ENCODE measurements around the gene SERBP1. TPM values are rescaled to one million over a fixed set of nuclear protein-coding genes. Genes with fewer than 3 reads are reported as not detected.
"Not testable (repeated sequence)": the region's sequence is repeated elsewhere in the genome, so short reads cannot be mapped to it uniquely, and the experiment has no call there.

Gene SERBP1
- total and polyA plus RNA-seq, 2 of the 8 experiments (the other 6 are each of a cell fraction or from before 2014, with no cell fraction given) = 229 to 536 TPM

DNA sequence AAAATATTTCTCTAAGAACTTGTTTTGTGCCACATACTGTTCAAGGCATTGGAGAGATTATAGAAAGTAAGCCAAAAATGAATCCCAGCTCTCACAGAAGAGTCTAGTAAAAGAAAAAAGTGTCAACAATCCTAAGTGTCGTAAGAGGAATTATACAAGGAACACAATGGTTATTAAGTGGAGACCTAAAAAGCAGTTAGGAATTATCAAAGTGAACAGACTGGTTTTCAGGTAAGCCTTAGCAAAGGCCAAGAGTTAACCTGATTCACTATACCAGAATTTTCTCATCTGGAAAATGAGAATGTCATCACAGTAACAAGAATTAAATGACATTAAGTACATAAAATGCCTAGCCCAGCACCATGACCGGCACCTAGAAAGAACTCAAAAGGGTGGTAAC lies 15.6 kb downstream of the SERBP1 start (continued):
- TF ChIP-seq FOSL1 (IDR thresholded peaks at IDR 0.05; ENCODE audit: insufficient read depth, low read depth, low read length) (no peak), TCF12 (IDR thresholded peaks at IDR 0.05; ENCODE audit: low read depth, low read length) (no peak), BACH1 (IDR thresholded peaks at IDR 0.05; ENCODE audit: low read length) (no peak), CHD1 (IDR thresholded peaks at IDR 0.05; ENCODE audit: low read depth, low read length) (no peak)
- TF ChIP-seq, protein P1, sequence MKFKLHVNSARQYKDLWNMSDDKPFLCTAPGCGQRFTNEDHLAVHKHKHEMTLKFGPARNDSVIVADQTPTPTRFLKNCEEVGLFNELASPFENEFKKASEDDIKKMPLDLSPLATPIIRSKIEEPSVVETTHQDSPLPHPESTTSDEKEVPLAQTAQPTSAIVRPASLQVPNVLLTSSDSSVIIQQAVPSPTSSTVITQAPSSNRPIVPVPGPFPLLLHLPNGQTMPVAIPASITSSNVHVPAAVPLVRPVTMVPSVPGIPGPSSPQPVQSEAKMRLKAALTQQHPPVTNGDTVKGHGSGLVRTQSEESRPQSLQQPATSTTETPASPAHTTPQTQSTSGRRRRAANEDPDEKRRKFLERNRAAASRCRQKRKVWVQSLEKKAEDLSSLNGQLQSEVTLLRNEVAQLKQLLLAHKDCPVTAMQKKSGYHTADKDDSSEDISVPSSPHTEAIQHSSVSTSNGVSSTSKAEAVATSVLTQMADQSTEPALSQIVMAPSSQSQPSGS (IDR thresholded peaks at IDR 0.05; ENCODE audit: low read length) = no peak

DNA sequence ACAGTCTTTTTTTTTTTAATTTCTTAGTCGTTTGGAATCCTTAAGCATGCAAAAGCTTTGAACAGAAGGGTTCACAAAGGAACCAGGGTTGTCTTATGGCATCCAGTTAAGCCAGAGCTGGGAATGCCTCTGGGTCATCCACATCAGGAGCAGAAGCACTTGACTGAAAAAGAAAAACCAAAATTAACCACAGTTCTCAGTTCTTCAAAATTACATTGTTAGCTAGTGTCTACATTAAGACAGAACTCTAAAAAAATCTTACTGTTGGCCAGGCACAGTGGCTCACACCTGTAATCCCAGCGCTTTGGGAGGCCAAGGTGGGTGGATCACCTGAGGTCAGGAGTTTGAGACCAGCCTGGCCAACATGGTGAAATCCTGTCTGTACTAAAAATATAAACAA lies 17.1 kb downstream of the SERBP1 start:
- H3K79me1 ChIP-seq (ENCODE audit: low read depth, low read length); DNase-seq (ENCODE audit: low read depth in 1 of 2, low spot score in 2 of 2); H4K5ac ChIP-seq (ENCODE audit: insufficient read length, low read depth, low read length); H2BK120ac ChIP-seq (replicated peaks; ENCODE audit: low read depth, low read length); H2BK20ac ChIP-seq (ENCODE audit: low read length); H4K20me1 ChIP-seq (replicated peaks in 1 of 2; ENCODE audit: control insufficient read depth in 1 of 2, insufficient read depth in 2 of 2, low read length in 2 of 2); FAIRE-seq; H3K27me3 ChIP-seq (replicated peaks in 1 of 4; ENCODE audit: control insufficient read depth in 3 of 4, extremely low read depth in 1 of 4, insufficient read depth in 3 of 4, low read length in 3 of 4); H2AFZ ChIP-seq (ENCODE audit: low read length); H3K23ac ChIP-seq (ENCODE audit: insufficient read length); H2BK15ac ChIP-seq (ENCODE audit: low read length); H3K4me3 ChIP-seq (ENCODE audit: extremely low read depth in 1 of 4, insufficient read depth in 2 of 4, low read depth in 3 of 4, low read length in 4 of 4); H3K9me3 ChIP-seq (ENCODE audit: insufficient read depth in 2 of 2, low read depth in 1 of 2, low read length in 1 of 2); H4K91ac ChIP-seq (replicated peaks; ENCODE audit: insufficient read length, low read length); H2BK12ac ChIP-seq (ENCODE audit: low read depth, low read length); H3K56ac ChIP-seq (replicated peaks; ENCODE audit: insufficient read length, low read depth, low read length); H2BK5ac ChIP-seq (ENCODE audit: low read depth, low read length); H3K4ac ChIP-seq (replicated peaks; ENCODE audit: insufficient read length, low read depth, low read length); H3K27ac ChIP-seq (ENCODE audit: low read depth, low read length); H3K18ac ChIP-seq (ENCODE audit: extremely low read depth, low read length); H3K4me2 ChIP-seq (ENCODE audit: insufficient read depth in 1 of 2, low read depth in 2 of 2, low read length in 2 of 2); H3K9ac ChIP-seq (replicated peaks in 1 of 4; ENCODE audit: extremely low read depth in 1 of 4, low read depth in 3 of 4, low read length in 3 of 4); H3K23me2 ChIP-seq (ENCODE audit: low read depth, low read length); H2AK5ac ChIP-seq (ENCODE audit: low read depth, low read length); H3K14ac ChIP-seq (ENCODE audit: insufficient read length); H4K8ac ChIP-seq (ENCODE audit: extremely low read depth, insufficient read depth, low read length); H3K4me1 ChIP-seq (replicated peaks in 1 of 4; ENCODE audit: control insufficient read depth in 3 of 4, insufficient read depth in 4 of 4, low read length in 3 of 4): not testable (repeated sequence)
- ChIA-PET CTCF (ENCODE audit: partially characterized antibody) (interaction anchor here (0.9 to 1.9 kb wide), 2 partner anchors 65 to 203 kb away, joined by 3 to 10 read pairs; no protein-coding TSS in a partner anchor), POLR2A (ENCODE audit: partially characterized antibody) (interaction anchor here (0.8 to 1.9 kb wide), 5 partner anchors 10 to 48 kb away, joined by 3 to 12 read pairs (median 5); no protein-coding TSS in a partner anchor)
- Histone ChIP-seq H3K79me2 (ENCODE audit: control insufficient read depth in 1 of 2, insufficient read depth in 2 of 2, low read length in 2 of 2) (peaks cover 0 to 48% of the 10 kb centered on the region in 2 experiments; a peak in 3 of 4 replicates), H3K36me3 (ENCODE audit: control insufficient read depth in 2 of 4, insufficient read depth in 4 of 4, low read length in 3 of 4) (peaks cover 33 to 84% (median 49%) of the 10 kb centered on the region in 4 experiments)
- 83% methylated on average over 2 of the region's 2 CpGs; no CpG with 5 or more reads in 1 of the 2 experiments for WGBS, 2 experiments (ENCODE audit: extremely low coverage in 1 of 2, insufficient coverage in 1 of 2, insufficient read length in 1 of 2, insufficient replicate concordance in 2 of 2, low coverage in 1 of 2, low lambda C conversion rate in 2 of 2, missing lambda C conversion rate in 1 of 2)
